Measurements from ENCODE around the gene MDC1.

- TF ChIP-seq TAF1 (IDR thresholded peaks at IDR 0.05; ENCODE audit: borderline replicate concordance, low read depth, low read length): no peak
- no peak for TF ChIP-seq POLR2AphosphoS5 (IDR thresholded peaks at IDR 0.05; ENCODE audit: low read depth, low read length)
- no peak for TF ChIP-seq POLR2A (IDR thresholded peaks at IDR 0.05; ENCODE audit: low read depth, low read length)
Observed at GRCh38 chr6:30651143-30651542, 65.9 kb downstream of the MDC1 start.

Measured in GM12892 (cell line).